Neural cell (in vitro differentiated cells): ENCODE data around the gene MTX3. TPM values are rescaled to one million over a fixed set of nuclear protein-coding genes. Genes with fewer than 3 reads are reported as not detected.

Source experiments
- H2AFZ ChIP-seq: fragments of 200-600, 300-800 bp; sonication (generic), shearing (Covaris generic); 2 replicates; pipeline ENCODE4 v1.6.0; 2014; ENCODE audit warnings: low read depth, mild to moderate bottlenecking, antibody characterized with exemption, low read length, moderate library complexity
- H3F3A ChIP-seq: fragments of 200-600 bp; shearing (Covaris generic); 2 replicates; pipeline ENCODE4 v1.6.1; 2016; ENCODE audit warnings: mild to moderate bottlenecking, moderate library complexity, mixed read lengths, antibody characterized with exemption, low read length; ENCODE audit not compliant: insufficient read depth, poor library complexity, severe bottlenecking
- H3K27ac ChIP-seq: fragments of 200-600, 300-800 bp; sonication (generic), shearing (Covaris generic); 2 replicates; pipeline ENCODE4 v1.5.1; 2014; ENCODE audit warnings: mild to moderate bottlenecking, low read length, moderate library complexity
- H3K27me3 ChIP-seq: fragments of 300-800, 200-600 bp; sonication (generic), shearing (Covaris generic); 2 replicates; pipeline ENCODE4 v1.6.0; 2014; ENCODE audit warnings: mild to moderate bottlenecking, low read depth, low read length, moderate library complexity; ENCODE audit not compliant: insufficient read depth
- H3K36me3 ChIP-seq: fragments of 300-800, 200-600 bp; sonication (generic), shearing (Covaris generic); 2 replicates; pipeline ENCODE4 v1.5.1; 2014; ENCODE audit warnings: mild to moderate bottlenecking, antibody characterized with exemption, low read length, moderate library complexity; ENCODE audit not compliant: insufficient read depth
- H3K4me2 ChIP-seq: fragments of 300-800, 200-600 bp; sonication (generic), shearing (Covaris generic); 2 replicates; pipeline ENCODE4 v1.6.0; 2014; ENCODE audit warnings: mild to moderate bottlenecking, low read length
- H3K4me3 ChIP-seq: fragments of 300-800, 200-600 bp; sonication (generic), shearing (Covaris generic); 2 replicates; pipeline ENCODE4 v1.5.1; 2014; ENCODE audit warnings: mild to moderate bottlenecking, low read length, moderate library complexity
- H3K79me2 ChIP-seq: fragments of 200-600 bp; shearing (Covaris generic); replicated peaks from 2 replicates; pipeline ENCODE4 v1.6.0; 2014; ENCODE audit warnings: mild to moderate bottlenecking, low read length, moderate library complexity; ENCODE audit not compliant: insufficient read depth
- H3K9ac ChIP-seq: fragments of 300-800, 200-600 bp; sonication (generic), shearing (Covaris generic); 2 replicates; pipeline ENCODE4 v1.6.1; 2016; ENCODE audit warnings: mild to moderate bottlenecking, low read length, mixed read lengths
- H3K9me2 ChIP-seq: fragments of 200-600 bp; shearing (Covaris generic); 2 replicates; pipeline ENCODE4 v1.6.1; 2016; ENCODE audit warnings: mild to moderate bottlenecking, low read length, mixed read lengths; ENCODE audit not compliant: insufficient read depth
- H3K9me3 ChIP-seq: fragments of 200-600, 300-800 bp; sonication (generic), shearing (Covaris generic); 2 replicates; pipeline ENCODE4 v1.6.1; 2016; ENCODE audit warnings: mild to moderate bottlenecking, mixed run types, low read length, moderate library complexity, mixed read lengths
- H4K20me1 ChIP-seq: fragments of 200-600 bp; shearing (Covaris generic); 2 replicates; pipeline ENCODE4 v1.6.1; 2016; ENCODE audit warnings: mild to moderate bottlenecking, mixed run types; ENCODE audit not compliant: insufficient read depth
- CTCF ChIP-seq: fragments of 450-650 bp; IDR thresholded peaks from 2 replicates; pipeline ENCODE4 v1.5.1; 2014; ENCODE audit warnings: antibody characterized with exemption, mild to moderate bottlenecking, moderate library complexity; ENCODE audit not compliant: poor library complexity, severe bottlenecking
- EP300 ChIP-seq: fragments of 450-650 bp; conservative IDR thresholded peaks from 2 replicates; pipeline ENCODE4 v1.6.1; 2014; ENCODE audit warnings: antibody characterized with exemption, mild to moderate bottlenecking, moderate library complexity; ENCODE audit not compliant: poor library complexity, severe bottlenecking
- EZH2 ChIP-seq: fragments of 200-600, 300-800 bp; shearing (Covaris generic), sonication (generic); IDR thresholded peaks from 2 replicates; pipeline ENCODE4 v1.6.1; 2014; ENCODE audit warnings: antibody characterized with exemption, low read length, borderline replicate concordance, mild to moderate bottlenecking; ENCODE audit not compliant: insufficient read depth, poor library complexity, severe bottlenecking
- MXI1 ChIP-seq: fragments of 450-650 bp; conservative IDR thresholded peaks from 2 replicates; pipeline ENCODE4 v1.6.1; 2014; ENCODE audit warnings: antibody characterized with exemption, mild to moderate bottlenecking; ENCODE audit not compliant: poor library complexity, severe bottlenecking
- POLR2AphosphoS5 ChIP-seq: IDR thresholded peaks from 2 replicates; pipeline ENCODE4 v1.6.1; 2012
- RAD21 ChIP-seq: fragments of 450-650 bp; conservative IDR thresholded peaks from 2 replicates; pipeline ENCODE4 v1.6.1; 2014; ENCODE audit warnings: antibody characterized with exemption, mild to moderate bottlenecking, moderate library complexity
- REST ChIP-seq: IDR thresholded peaks from 2 replicates; pipeline ENCODE4 v1.6.1; 2012; ENCODE audit warnings: borderline replicate concordance
- SMC3 ChIP-seq: fragments of 450-650 bp; conservative IDR thresholded peaks from 2 replicates; pipeline ENCODE4 v1.6.1; 2014; ENCODE audit warnings: antibody characterized with exemption, mild to moderate bottlenecking, moderate library complexity; ENCODE audit not compliant: poor library complexity
- TAF1 ChIP-seq: IDR thresholded peaks from 2 replicates; pipeline ENCODE4 v1.6.1; 2012; ENCODE audit warnings: low read depth
- polyA plus RNA-seq: library from polyadenylated mRNA; depleted of rRNA; stranded (reverse); fragments of >200 nt; gene quantifications from 2 replicates; pipeline ENCODE4 v1.2.3, GENCODE V29; 2014

Gene MTX3
- polyA plus RNA-seq, 1 donor from 2014 or later = 20.8 TPM

GRCh38 chr5:79955941-79956670 lies 35.0 kb downstream of the MTX3 start:
- Histone ChIP-seq H3K9me3 (no peaks in the 10 kb centered on the region), H3K9ac (no peak overlapping the region), H3K27me3 (no peaks in the 10 kb centered on the region), H3K79me2 (no peaks in the 10 kb centered on the region), H3K36me3 (no peaks in the 10 kb centered on the region), H3K4me2 (no peak overlapping the region), H3K4me3 (no peak overlapping the region), H3K27ac (no peak overlapping the region), H3F3A (no peaks in the 10 kb centered on the region), H4K20me1 (no peaks in the 10 kb centered on the region), H2AFZ (no peak overlapping the region), H3K9me2 (no peaks in the 10 kb centered on the region)
- no peak for TF ChIP-seq MXI1
- TF ChIP-seq SMC3 = no peak
- TF ChIP-seq TAF1 = no peak
- no peak for TF ChIP-seq EZH2
- no peak for TF ChIP-seq CTCF
- no peak for TF ChIP-seq POLR2AphosphoS5
- TF ChIP-seq REST = no peak
- TF ChIP-seq RAD21 = no peak
- no peak for TF ChIP-seq EP300

- Histone ChIP-seq H3K9ac (no peak overlapping the region), H3K9me3 (no peaks in the 10 kb centered on the region), H3F3A (no peaks in the 10 kb centered on the region), H3K4me2 (no peak overlapping the region), H3K36me3 (no peaks in the 10 kb centered on the region), H3K4me3 (no peak overlapping the region), H4K20me1 (no peaks in the 10 kb centered on the region), H3K9me2 (no peaks in the 10 kb centered on the region), H3K27ac (no peak overlapping the region), H3K79me2 (no peaks in the 10 kb centered on the region), H3K27me3 (no peaks in the 10 kb centered on the region), H2AFZ (no peak overlapping the region)
- no peak for TF ChIP-seq REST
- no peak for TF ChIP-seq POLR2AphosphoS5
- no peak for TF ChIP-seq CTCF
- no peak for TF ChIP-seq SMC3
- no peak for TF ChIP-seq MXI1
- no peak for TF ChIP-seq RAD21
- TF ChIP-seq EP300 = no peak
- TF ChIP-seq EZH2 = no peak
- TF ChIP-seq TAF1 = no peak
Measured at GRCh38 chr5:79955356-79955895, 35.6 kb downstream of the MTX3 start.
